Measurements from ENCODE around the gene MTHFD1.

The MTHFD1 gene

GRCh38 chr14:64447876-64448670 is 59.9 kb downstream of the MTHFD1 start:
- no peak for DNase-seq (ENCODE audit: low spot score)

GRCh38 chr14:64450255-64450654 is 62.1 kb downstream of the MTHFD1 start:
- no peak for DNase-seq (ENCODE audit: low spot score)

DNA sequence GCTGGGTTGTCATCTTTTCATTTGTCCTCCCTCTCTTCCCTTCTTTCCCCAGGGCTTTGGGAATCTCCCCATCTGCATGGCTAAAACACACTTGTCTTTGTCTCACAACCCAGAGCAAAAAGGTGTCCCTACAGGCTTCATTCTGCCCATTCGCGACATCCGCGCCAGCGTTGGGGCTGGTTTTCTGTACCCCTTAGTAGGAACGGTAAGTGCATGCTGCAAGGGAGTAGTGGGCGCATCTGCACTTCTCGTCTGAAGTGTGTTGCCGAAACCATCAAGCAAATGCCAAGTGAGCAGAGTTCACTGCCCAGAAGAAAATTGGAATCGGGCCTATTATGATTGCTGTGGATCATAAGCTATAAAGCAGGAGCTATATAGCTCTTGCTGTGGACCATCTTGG is 66.5 kb downstream of the MTHFD1 start:
- no peak for DNase-seq (ENCODE audit: low spot score)

DNA sequence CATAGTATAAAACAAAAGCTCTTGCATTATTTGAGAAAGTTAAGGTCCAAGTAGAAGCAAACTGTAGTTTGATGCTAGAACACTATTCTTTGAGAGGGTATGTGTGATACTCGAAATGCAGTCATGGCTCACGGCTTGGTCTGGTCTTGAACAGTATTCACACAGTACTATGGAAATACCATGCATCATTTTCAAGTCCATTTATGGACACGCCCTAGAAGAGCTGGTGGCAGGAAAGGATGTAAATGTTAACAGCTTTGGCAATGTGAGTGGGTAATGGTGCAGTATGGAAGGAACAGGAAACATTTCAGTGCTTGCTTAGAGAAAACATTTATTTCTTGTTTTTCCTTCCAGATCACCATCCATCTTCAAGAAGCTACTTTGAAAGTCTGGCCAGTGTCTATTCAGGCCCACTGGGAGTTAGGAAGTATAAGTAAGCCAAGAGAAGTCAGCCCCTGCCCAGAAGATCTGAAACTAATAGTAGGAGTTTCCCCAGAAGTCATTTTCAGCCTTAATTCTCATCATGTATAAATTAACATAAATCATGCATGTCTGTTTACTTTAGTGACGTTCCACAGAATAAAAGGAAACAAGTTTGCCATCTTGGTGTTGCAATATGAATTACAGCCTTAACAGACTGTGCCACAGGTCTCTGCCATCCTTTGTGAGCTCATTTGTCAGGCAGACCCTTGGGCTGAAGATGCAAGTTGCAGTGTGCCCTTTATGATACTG is 71.4 kb downstream of the MTHFD1 start:
- DNase-seq (ENCODE audit: low spot score) = no peak

GRCh38 chr14:64461221-64461620 is 73.1 kb downstream of the MTHFD1 start:
- no peak for DNase-seq (ENCODE audit: low spot score)

DNA sequence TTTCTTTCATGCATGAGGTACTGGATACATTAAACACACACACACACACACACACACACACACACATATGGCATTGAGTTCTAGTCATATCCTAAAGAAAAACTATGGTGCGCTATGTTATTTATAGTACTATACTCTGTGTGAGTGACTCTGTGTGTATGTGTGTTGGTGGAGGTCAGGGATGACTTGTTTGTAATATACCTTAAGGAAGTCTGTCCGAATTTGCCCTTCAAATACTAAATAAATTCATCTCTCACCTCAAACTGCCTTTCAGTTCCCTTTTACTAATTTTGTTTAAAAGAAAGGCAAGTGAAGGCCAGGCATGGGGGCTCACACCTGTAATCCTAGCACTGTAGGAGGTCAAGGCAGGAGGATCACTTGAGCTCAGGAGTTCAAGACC is 75.0 kb downstream of the MTHFD1 start:
- no peak for DNase-seq (ENCODE audit: low spot score)

GRCh38 chr14:64463873-64464272 is 75.7 kb downstream of the MTHFD1 start:
- no peak for DNase-seq (ENCODE audit: low spot score)

DNA sequence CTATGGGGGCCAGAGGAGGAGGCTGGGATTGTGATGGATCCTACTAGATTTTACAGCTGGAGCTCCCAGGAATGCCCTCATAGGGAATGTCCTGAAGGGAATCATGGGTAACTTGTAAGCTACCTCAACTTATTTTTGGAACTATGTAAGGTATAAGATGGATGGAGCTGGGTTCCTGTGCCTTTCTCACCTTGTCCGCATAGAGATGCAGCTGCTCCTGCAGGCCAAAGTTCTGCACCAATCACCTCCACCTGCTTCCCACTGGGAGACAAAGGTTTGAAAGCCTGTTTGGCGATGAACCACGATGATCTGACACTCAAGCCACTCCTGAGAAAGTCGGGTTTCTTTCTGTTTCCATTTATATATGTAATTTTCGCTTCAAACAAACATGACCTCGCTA is 76.5 kb downstream of the MTHFD1 start:
- no peak for DNase-seq (ENCODE audit: low spot score)

GRCh38 chr14:64465191-64465822 is 77.2 kb downstream of the MTHFD1 start, which contains the start of gene AKAP5:
AKAP5 (plus strand) TSS chr14:64465499; CDS start chr14:64468395, 2,896 bp downstream.
- DNase-seq (ENCODE audit: low spot score) = peak; percentile 90

DNA sequence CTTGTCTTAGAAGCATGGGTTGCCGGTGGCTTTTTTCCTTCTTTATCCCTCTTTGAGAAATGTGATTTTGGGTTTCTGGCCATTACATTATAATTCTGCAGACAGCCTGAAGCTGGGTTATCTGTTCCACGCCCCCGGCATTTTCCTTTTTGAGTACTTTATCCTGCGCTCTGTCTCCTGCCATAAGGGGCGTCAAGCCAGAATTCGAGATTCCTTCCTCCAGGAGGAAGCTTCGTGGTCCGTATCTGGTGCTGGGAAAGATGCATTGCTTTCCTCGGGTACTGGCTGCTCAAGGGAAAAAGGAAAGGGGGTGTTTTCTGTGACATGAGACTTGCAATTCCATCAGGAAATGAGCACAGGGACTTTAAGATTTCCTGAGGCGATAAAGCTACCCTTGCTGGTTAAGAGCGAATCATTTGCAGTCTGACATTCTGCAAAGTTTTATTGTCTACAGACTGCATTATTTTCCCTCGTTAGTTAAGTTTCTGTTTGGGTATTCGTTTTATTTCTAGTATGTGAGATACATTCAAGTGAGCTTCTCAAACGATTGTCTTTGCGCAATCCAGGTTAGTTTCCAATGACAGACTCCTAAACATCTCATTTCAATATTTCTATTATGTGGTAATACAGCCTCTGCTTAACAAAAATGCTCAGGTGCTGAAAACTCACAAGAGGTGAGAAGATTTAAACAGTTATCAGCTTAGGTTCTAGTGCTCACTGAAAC is 77.8 kb downstream of the MTHFD1 start:
- DNase-seq (ENCODE audit: low spot score) = peak; percentile 64

GRCh38 chr14:64467101-64467500 is 78.9 kb downstream of the MTHFD1 start:
- DNase-seq (ENCODE audit: low spot score) = no peak

DNA sequence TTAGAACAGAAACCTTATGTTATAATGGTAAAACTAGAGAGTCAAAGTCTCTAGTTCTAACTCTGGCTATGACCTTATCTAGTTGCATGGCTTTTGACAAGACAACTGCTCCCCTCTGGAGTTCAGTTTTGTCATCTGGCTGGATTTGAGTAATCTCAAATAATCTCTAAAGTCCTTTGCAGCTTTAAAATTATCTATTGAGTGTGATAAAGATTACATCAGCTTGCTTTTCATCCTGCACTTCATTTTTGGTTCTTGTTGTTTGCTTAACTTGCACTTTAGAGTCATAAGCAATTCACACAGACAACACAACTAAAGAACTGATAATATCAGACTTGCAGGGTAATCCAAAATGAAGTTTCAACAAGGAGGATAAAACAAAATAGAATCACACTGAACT is 79.4 kb downstream of the MTHFD1 start:
- DNase-seq (ENCODE audit: low spot score) = no peak

GRCh38 chr14:64468451-64468850 is 80.3 kb downstream of the MTHFD1 start:
- no peak for DNase-seq (ENCODE audit: low spot score)

DNA sequence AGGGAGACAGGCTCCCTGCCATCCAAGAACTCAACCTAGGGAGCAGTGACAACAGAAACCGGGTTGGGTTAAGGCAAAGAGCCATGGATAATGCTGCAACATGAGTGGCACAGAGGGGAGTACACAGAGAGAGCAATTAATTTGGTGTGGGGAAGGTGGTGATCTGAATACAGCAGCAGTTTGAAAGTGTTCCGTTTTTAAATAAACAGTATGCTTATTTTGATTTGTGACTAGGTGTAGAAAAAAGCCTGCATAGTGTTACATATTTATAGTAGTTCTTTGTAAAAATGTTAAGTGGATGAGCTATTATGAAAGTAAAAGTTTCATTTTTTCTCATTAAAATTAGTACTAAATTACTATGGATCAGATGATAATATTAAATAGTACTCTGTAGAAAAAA is 85.9 kb downstream of the MTHFD1 start:
- no peak for DNase-seq (ENCODE audit: low spot score)

GRCh38 chr14:64474698-64475097 is 86.5 kb downstream of the MTHFD1 start:
- DNase-seq (ENCODE audit: low spot score) = no peak

DNA sequence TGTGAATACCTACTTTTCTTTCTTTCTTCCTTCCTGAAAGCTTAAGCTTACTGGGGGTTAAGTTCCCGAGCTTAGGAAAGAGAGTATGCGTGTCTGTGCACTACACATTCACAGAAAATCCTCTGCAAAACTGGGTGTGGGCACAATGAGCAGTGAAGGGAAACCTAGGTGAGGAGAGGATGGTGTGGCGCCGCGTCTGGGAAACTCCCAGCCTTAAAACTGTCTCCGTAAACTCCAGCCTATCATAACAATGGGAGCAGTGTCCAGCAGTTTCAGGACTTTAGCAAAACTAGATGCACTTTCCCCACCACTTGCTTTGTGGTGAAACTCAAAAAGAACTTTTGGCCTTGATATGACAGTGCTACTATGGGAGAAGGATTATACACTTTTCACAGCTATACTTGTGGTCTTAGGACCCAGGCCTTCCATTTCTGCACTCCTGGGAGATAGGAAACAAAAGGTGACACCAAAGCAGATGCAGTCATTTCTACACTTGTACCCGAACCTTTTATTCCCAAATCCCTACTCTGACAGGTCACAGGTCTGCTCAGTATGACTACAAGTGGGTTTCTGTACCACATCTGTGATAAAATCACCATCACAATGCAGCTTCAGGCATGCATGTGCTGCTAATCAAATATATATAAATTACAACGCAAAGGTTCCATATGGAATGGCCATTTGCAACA is 87.6 kb downstream of the MTHFD1 start:
- DNase-seq (ENCODE audit: low spot score) = no peak

DNA sequence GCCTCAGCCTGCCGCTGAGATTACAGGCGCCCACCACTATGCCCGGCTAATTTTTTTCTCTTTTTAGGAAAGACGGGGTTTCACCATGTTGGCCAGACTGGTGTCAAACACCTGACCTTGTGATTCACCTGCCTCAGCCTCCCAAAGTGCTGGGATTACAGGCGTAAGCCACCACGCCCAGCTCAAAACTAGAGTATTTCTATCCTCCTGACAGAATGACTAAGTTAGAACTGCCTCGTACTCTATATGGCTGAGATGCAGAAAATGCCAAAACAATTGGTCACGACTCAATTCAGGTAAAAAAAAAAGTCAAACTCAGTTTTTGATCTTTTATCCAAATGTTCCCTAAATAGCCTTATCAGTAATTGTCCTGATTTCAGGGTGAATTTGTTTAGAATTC is 88.3 kb downstream of the MTHFD1 start:
- no peak for DNase-seq (ENCODE audit: low spot score)

DNA sequence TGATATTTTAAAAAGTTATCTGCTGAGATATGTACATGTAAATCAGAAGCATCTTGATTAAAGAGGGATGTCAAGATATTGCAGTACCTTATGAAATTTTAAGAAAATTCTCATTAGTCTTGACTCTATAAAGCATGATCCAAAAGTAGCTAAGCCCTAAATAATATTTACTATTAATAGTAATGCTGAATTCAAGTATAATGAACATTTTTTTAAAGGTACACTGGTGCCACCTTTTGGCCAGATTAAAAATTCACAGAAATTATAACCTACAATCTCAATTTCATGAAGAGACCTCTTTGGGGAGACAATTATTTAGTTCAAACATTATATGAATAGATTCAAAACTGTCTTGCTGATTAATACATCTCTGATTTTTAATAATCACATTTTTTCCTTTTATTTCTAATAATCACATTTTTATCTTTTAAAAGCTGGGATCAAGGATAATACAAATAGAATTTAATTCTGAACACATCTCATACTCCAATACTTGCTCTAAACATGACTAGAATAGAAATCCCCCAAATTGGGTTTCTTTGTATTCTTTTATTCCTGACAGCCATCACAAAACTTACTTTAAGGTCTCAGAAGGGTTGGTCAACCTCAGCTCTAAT is 90.6 kb downstream of the MTHFD1 start:
- DNase-seq (ENCODE audit: low spot score) = no peak

DNA sequence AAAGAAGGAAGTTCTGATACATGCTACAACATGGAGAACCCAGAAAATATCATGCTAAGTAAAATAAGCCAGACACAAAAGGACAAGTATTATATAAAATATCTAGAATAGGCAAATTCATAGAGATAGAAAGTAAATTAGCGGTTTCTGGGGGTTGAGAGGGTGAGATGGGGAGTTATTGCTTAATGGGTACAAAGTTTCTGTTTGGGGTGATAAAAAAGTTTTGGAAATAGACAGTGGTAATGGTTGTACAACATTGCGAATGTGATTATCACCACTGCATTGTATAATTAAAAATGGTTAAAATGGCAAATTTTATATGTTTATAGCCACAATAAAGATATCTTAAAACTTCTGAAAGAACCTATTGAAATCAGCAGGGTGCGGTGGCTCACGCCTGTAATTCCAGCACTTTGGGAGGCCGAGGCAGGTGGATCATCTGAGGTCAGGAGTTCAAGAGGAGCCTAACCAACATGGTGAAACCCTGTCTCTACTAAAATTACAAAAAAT is 100.5 kb downstream of the MTHFD1 start:
- no peak for DNase-seq (ENCODE audit: low spot score)

- DNase-seq (ENCODE audit: low spot score) = no peak
Measured at GRCh38 chr14:64491637-64492036, 103.5 kb downstream of the MTHFD1 start.

- no peak for DNase-seq (ENCODE audit: low spot score)
Measured at GRCh38 chr14:64493455-64493854, 105.3 kb downstream of the MTHFD1 start.
